HG03460 (cell line): Measurements from ENCODE around the gene LAMTOR5.

Source experiments
- ATAC-seq: cut with Tn5 transposase; IDR thresholded peaks from one replicate; pipeline ENCODE4 v1.9.1; 2021; ENCODE audit not compliant: unreplicated experiment

The LAMTOR5 gene

GRCh38 chr1:110390692-110391245, 16.7 kb downstream of the LAMTOR5 start, which contains the start of gene SLC16A4:
Gene SLC16A4 (minus strand): TSS chr1:110391026. CDS start chr1:110389323, 1,703 bp downstream.
- ATAC-seq = no peak

GRCh38 chr1:110390096-110390495, 17.4 kb downstream of the LAMTOR5 start:
- ATAC-seq = no peak

- ATAC-seq = no peak
Measured at GRCh38 chr1:110387048-110387754, 20.3 kb downstream of the LAMTOR5 start.

GRCh38 chr1:110385369-110385768, 22.1 kb downstream of the LAMTOR5 start:
- ATAC-seq = no peak

GRCh38 chr1:110384581-110385321, 22.7 kb downstream of the LAMTOR5 start:
- ATAC-seq = peak; percentile 63

GRCh38 chr1:110383251-110383990, 24.1 kb downstream of the LAMTOR5 start:
- no peak for ATAC-seq

- no peak for ATAC-seq
Measured at GRCh38 chr1:110380672-110381283, 26.7 kb downstream of the LAMTOR5 start.

GRCh38 chr1:110375490-110375889, 32.0 kb downstream of the LAMTOR5 start:
- ATAC-seq = no peak

- ATAC-seq = no peak
Measured at GRCh38 chr1:110370827-110371226, 36.7 kb downstream of the LAMTOR5 start.

- ATAC-seq = no peak
Measured at GRCh38 chr1:110364221-110364620, 43.3 kb downstream of the LAMTOR5 start.

- no peak for ATAC-seq
Measured at GRCh38 chr1:110361856-110362255, 45.6 kb downstream of the LAMTOR5 start.

GRCh38 chr1:110360431-110360830, 47.1 kb downstream of the LAMTOR5 start:
- no peak for ATAC-seq

GRCh38 chr1:110356379-110356778, 51.1 kb downstream of the LAMTOR5 start:
- ATAC-seq = no peak

- ATAC-seq = no peak
Measured at GRCh38 chr1:110355321-110355720, 52.2 kb downstream of the LAMTOR5 start.
